NCI-H1417 (cell line): Measurements from ENCODE around the gene RABEP2.
"Not testable (repeated sequence)": the region's sequence is repeated elsewhere in the genome, so short reads cannot be mapped to it uniquely, and the experiment has no call there.

Source experiments
- DNase-seq, 3 experiments: peaks; one replicate each; lab custom pipeline; 2025; lab: John Stamatoyannopoulos, UW

RABEP2 gene

DNA sequence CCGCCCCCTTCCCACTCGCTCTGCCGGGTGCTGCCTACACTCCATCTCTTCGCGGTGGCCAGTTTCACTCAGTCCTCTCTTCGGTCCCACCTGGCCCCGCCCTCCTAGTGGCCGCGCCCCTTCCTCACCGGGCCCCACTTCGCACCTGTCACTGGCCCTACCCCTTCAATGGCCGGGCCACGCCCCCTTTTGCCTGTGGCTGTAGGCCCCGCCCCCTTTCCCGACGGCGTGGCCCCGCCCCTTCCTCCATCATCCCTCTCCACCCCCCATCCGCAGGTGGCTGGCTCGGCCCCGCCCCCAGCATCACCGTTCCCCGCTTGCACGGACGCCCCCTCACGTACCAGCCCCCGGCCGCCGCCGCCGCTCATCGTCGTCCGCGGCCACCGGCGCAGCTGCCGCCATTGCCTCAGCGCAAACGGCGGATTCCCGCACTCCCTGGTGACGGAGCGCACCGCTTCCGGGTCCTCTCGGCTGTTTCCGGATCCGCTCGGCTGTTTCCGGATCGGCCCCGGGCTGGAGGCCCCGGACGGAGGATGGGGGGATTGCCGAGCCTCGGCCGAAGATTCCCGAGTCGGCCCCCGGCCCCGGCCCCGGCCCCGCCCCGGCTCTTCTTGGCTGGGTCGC, at the start of gene RABEP2:
Gene RABEP2 (minus strand): TSS at position 477 of the 624 bp plus-strand sequence. CDS start 75 bp downstream, at position 402.
- DNase-seq = peak; percentile 92 to 96 (median 95)

DNA sequence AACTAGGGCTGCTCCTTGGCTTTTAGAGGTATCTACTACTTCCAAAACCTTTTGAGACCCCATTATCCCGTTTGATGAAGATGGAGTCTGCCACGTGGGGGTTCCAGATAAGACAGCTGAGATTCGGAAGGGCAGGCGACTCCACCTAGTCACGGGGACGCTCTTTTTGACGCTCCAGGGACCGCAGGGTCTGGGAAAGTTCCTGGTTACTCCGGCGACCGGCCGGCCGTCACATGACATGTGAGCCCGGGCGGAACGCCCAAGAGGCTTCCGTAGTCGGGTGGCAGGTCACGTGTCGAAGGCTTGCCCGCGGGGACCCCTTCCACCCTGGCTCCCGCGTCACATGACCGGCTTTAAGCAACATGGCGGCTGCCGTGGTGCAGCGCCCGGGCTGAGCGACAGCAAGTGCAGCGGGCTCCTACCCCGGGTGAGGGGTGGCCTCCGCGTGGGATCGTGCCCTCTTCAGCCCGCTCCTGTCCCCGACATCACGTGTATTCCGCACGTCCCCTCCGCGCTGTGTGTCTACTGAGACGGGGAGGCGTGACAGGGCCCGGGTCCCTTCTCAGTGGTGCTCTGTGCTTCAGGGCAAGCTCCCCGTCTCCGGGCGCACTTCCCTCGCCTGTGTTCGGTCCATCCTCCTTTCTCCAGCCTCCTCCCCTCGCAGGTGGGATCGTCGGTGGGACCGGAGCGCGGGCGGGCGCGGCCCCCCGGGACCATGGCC, 49.6 kb upstream of the RABEP2 start, which contains the start of gene SPNS1:
Gene SPNS1 (plus strand): TSS at position 342 of the 721 bp plus-strand sequence. CDS start 374 bp downstream, at position 716.
- DNase-seq = peak; percentile 90 to 96 (median 91)

- DNase-seq = peak; percentile 29 to 79 (median 66)
Observed at GRCh38 chr16:28974007-28974436, 49.0 kb upstream of the RABEP2 start.

GRCh38 chr16:28969696-28970095, 44.7 kb upstream of the RABEP2 start:
- DNase-seq = not testable (repeated sequence)

DNA sequence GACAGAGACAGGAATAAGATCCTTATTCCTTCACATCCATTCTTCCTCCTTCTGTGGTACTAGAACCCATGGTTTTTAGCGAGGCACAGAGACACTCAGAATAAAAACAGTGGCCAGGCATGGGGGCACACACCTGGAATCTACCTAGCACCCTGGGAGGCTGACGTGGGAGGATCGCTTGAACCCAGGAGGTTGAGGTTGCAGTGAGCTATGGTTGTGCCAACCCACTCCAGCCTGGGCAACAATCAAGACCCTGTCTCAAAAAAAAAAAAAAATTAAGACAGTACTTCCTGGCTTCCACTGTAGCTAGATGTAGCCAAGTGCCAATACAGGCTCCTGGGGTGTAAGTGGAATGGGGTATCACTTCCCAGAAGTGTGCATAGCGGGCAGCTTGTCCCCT, 42.1 kb upstream of the RABEP2 start:
- no peak for DNase-seq

- no peak for DNase-seq
Observed at GRCh38 chr16:28964496-28964895, 39.5 kb upstream of the RABEP2 start.

GRCh38 chr16:28964072-28964471, 39.0 kb upstream of the RABEP2 start:
- no peak for DNase-seq

DNA sequence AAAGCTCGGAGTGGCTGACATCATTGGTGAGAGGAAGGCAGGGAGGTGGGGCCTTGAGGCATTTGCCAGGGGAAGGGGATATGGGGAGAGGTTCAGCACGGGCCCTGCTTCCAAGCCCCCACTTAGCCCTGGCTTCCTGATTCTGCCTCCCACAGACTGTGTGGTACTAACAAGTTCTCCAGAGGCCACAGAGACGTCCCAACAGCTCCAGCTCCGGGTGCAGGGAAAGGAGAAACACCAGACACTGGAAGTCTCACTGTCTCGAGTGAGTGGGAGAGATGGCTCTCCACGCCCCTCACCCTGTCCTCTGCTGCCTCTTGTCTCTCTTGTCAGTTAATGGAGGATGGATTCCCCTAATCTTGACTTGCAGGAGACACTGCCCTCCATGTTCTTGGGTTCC, 33.8 kb upstream of the RABEP2 start:
- no peak for DNase-seq

GRCh38 chr16:28958216-28958615, 33.2 kb upstream of the RABEP2 start:
- DNase-seq = no peak

- DNase-seq = no peak
Observed at GRCh38 chr16:28951410-28951943, 26.4 kb upstream of the RABEP2 start.

GRCh38 chr16:28950648-28951409, 25.8 kb upstream of the RABEP2 start, which contains the start of gene NFATC2IP:
TSS of gene NFATC2IP (plus strand) at chr16:28950937. CDS start at chr16:28951012, 75 bp downstream.
- DNase-seq = peak; percentile 97 to 100 (median 99)

DNA sequence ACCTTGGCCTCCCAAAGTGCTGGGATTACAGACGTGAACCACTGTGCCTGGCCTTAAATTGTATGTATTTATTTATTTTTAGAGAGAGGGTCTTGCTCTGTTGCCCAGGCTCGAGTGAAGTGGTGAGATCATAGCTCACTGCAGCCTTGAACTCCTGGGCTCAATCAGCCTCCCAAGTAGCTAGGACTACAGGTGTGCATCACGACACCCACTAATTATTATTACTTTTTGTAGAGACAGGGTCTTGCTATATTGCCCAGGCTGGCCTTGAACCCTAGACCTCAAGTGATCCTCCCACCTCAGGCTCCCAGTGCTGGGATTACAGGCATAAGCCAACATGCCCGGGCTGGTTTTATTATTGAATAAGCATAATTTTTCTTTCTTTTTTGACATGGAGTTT, 21.6 kb upstream of the RABEP2 start:
- peak in 1 of 3 experiments; percentile 3 for DNase-seq

DNA sequence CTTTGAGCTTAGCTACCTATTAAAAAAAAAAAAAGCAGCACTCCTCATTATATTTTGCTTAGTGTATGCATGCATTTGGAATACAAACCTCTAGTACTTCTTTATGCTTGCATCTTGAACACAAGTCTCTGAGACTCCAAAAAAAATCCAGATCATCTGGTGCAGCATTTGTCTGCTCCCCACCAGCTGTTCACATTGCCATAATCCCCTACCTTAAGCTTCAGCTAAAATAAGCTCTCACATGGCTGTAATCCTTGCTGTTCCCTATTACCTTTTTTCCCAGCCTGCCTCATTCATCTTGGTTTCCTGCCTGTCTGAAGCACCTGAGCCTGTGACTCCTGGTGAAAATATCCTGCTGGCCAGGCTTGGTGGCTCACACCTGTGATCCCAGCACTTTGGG, 18.2 kb upstream of the RABEP2 start:
- no peak for DNase-seq

DNA sequence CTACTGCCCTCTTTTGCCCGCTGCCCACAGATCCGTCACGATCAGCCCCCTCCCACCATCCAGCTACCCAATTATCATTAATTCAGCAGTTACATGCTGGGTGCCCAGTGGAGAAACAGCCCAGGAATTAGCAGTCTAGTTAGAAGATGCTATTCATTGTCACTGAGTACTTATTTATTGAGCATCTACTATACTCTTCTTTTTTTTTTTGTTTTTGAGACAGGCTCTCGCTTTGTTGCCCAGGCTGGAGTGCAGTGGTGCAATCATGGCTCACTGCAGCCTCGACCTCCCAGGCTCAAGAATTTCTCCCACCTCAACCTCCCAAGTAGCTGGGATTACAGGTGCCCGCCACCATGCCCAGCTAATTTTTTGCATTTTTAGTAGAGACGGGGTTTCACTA, 14.8 kb upstream of the RABEP2 start:
- not testable (repeated sequence) for DNase-seq

DNA sequence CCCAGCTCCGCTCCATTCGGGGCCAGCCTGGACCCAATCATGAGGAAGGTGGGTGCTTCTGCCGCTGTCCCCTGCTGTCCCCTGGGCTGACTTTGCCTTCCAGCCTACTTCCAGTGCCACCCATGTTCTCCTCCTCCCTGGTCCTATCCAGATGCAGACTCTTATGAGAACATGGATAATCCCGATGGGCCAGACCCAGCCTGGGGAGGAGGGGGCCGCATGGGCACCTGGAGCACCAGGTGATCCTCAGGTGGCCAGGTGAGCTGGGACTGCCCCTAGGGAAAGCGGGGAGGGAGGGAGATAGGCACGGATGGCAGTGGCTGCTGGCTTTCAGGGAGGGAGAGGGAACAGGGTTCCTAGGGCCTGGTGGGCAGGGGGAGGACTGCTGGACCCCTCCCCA, 13.7 kb upstream of the RABEP2 start:
- DNase-seq = no peak

- no peak for DNase-seq
Observed at GRCh38 chr16:28937222-28937876, 12.3 kb upstream of the RABEP2 start.

DNA sequence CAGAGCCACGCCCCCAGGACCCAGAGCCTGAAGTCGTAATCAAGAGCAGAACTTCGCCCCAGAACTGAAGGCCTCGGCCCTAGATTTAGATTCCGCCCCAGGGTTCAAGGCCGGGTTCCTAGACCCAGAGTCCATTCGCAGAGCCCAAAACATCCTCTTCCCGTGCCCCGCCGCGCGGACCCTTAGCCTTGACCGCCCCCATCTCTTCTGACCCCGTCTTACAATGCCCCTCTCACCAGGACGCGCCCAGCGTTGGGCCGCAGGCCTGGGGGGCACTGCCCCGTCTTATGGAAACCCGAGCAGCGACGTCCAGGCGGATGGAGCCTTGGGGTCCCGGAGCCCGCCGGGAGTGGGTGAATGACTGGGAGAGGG, 11.7 kb upstream of the RABEP2 start:
- no peak for DNase-seq

- peak; percentile 54 to 81 (median 71) for DNase-seq
Observed at GRCh38 chr16:28935924-28936783, 11.1 kb upstream of the RABEP2 start.

DNA sequence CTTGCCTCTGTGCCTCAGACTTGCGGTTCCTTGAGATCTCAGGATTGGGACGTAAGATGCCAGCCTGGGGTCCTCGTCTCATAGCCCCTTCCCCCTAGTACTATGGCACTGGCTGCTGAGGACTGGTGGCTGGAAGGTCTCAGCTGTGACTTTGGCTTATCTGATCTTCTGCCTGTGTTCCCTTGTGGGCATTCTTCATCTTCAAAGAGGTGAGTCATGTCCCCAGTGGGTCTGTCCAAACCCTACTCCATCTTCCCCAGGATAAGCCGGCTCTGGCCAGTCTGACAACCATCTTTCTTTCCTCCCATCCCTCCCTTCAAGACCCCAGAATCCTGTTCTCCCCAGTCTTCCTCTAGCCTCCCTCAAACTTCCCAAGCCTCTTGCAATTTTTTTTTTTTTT, 10.3 kb upstream of the RABEP2 start:
- DNase-seq = no peak

DNA sequence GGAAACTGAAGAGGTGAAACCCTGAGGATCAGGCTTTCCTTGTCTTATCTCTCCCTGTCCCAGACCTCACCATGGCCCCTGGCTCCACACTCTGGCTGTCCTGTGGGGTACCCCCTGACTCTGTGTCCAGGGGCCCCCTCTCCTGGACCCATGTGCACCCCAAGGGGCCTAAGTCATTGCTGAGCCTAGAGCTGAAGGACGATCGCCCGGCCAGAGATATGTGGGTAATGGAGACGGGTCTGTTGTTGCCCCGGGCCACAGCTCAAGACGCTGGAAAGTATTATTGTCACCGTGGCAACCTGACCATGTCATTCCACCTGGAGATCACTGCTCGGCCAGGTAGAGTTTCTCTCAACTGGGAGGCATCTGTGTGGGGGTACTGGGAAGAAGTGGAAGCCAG, 8.1 kb upstream of the RABEP2 start:
- DNase-seq = no peak
